Peyer's patch (tissue), 4 donors: ENCODE results near the gene IPO11.

Source experiments
- CTCF ChIP-seq, 6 experiments: fragments of 450-650 bp in 4 of 6; fragments of 200-600 bp in 2 of 6; sonication (generic) in 1 of 6; IDR thresholded peaks; one replicate each; pipeline ENCODE4 v1.5.1; 2017 to 2019; ENCODE audit warnings: antibody characterized with exemption in 6 of 6, mild to moderate bottlenecking in 3 of 6, moderate library complexity in 1 of 6
- POLR2A ChIP-seq, 2 donors: fragments of 450-650 bp; IDR thresholded peaks; one replicate each; pipeline ENCODE4 v1.5.1; 2017; ENCODE audit warnings: antibody characterized with exemption in 2 of 2, mild to moderate bottlenecking in 2 of 2, moderate library complexity in 2 of 2

- TF ChIP-seq POLR2A (IDR thresholded peaks at IDR 0.05) (no peak), CTCF (IDR thresholded peaks at IDR 0.05) (no peak)
These were observed 162.0 kb downstream of the IPO11 start for GRCh38 chr5:62574599-62574998.
